Measurements from ENCODE around the gene EZR.

The EZR gene

DNA sequence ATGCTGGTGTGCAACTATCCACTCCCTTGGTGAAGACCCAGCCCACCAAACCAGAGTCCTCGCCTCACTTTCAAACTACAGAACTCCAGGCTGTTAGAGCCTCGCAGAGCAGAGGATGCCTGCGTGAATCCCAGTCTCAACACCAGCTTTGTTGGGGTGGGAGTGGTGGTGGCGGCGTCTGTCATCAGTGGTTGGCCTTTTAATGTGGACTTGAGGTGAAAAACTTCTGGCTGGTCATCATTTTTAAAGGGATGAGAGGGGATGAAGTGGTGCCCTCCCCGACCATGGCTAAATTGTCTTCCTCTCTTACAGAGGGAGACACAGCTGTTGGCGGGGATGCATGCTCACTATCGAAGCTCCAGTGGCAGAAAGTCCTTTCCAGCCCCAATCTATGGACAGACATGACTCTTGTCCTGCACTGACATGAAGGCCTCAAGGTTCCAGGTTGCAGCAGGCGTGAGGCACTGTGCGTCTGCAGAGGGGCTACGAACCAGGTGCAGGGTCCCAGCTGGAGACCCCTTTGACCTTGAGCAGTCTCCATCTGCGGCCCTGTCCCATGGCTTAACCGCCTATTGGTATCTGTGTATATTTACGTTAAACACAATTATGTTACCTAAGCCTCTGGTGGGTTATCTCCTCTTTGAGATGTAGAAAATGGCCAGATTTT, 54.9 kb downstream of the EZR start:
- TF ChIP-seq, protein P1, sequence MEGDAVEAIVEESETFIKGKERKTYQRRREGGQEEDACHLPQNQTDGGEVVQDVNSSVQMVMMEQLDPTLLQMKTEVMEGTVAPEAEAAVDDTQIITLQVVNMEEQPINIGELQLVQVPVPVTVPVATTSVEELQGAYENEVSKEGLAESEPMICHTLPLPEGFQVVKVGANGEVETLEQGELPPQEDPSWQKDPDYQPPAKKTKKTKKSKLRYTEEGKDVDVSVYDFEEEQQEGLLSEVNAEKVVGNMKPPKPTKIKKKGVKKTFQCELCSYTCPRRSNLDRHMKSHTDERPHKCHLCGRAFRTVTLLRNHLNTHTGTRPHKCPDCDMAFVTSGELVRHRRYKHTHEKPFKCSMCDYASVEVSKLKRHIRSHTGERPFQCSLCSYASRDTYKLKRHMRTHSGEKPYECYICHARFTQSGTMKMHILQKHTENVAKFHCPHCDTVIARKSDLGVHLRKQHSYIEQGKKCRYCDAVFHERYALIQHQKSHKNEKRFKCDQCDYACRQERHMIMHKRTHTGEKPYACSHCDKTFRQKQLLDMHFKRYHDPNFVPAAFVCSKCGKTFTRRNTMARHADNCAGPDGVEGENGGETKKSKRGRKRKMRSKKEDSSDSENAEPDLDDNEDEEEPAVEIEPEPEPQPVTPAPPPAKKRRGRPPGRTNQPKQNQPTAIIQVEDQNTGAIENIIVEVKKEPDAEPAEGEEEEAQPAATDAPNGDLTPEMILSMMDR (IDR thresholded peaks at IDR 0.05; ENCODE audit: low read depth, low read length) = no peak
- H3K4me3 ChIP-seq (ENCODE audit: low read depth, low read length) = no peak overlapping the region

DNA sequence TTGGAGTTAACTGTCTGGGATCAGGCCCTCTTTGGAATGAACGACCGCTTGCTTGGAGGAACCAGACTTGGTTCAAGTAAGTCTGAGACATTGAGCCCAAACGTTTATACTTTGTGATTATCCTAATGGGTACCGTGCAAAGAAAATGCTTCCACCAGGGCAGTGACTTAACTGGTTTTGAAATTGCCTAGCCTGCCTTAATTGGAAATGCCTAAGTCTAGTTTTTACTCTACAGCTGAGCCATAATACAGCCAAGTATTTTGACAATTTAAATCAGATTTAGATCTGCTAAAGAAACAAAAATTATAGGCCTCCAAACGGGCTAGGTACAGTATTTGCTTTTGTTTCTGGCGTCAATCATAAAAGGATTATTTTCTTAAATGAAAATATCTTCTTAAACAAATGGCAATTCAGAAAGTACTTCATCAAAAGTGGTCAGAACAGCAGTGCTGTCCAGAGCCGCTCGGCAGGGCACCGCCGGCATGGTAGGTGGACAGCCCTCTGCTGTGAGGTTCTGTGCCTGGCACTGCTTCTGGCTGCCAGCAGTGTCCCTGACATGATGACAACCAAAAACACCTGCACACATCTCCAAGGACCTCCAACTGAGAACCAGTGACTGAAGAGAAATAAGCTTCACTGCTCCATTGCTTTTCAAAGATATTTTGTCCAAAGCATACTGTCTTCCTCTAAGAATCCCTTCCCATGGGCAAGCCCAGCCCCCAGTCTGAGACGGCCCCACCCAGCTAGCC, 55.6 kb downstream of the EZR start:
- no peak overlapping the region for H3K4me3 ChIP-seq (ENCODE audit: low read depth, low read length)
- TF ChIP-seq, protein P1 (IDR thresholded peaks at IDR 0.05; ENCODE audit: low read depth, low read length) = no peak

DNA sequence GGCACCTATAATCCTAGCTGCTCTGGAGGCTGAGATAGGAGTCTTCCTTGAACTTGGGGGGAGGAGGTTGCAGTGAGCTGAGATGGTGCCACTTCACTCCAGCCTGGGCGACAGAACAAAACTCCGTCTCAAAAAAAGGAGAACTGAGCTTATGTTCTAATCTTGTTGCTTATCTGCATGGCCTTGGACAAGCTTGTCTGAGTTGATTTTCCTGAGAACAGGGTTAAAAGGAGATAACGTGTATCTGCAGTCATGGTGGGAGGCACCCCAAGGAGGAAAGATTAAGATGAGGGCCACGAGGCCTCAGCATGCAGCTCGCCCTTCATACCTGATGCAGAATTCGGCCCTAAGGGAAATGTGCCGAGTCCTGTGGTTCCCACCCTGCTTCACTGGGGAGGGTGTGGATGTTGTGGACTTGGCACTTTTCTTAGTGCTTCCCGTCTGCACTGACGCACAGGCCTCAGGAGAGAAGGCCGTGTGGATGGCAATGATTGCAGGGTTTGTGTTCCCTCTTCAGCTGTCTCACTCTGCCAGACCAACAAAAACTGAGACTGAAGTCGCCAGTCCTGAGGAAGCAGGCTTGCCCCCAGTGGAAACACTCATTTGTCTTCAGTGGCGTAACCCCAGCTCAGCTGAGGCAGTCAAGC, 56.3 kb downstream of the EZR start:
- TF ChIP-seq, protein P1 (IDR thresholded peaks at IDR 0.05; ENCODE audit: low read depth, low read length) = no peak
- H3K4me3 ChIP-seq (ENCODE audit: low read depth, low read length) = no peak overlapping the region

DNA sequence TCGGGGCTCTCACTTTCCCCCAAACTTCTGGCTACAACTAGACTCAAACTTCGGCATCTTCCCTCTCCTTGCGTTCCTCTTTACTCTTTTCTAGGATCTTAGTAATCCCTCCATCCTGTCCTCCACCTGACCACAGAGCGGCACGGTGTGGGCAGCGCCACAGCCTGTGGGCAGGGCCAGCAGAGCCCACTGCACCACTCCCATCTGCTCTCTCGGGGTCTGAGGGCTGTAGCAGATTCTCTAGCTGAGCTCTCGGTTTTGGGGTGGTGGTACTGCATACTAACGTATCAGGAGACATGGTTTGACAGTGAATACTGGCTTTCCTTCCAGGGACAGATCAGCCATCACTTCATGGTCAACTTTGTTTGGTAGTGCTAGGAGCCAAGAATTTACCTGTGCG, 57.4 kb downstream of the EZR start:
- no peak overlapping the region for H3K4me3 ChIP-seq (ENCODE audit: low read depth, low read length)
- TF ChIP-seq, protein P1 (IDR thresholded peaks at IDR 0.05; ENCODE audit: low read depth, low read length) = no peak

DNA sequence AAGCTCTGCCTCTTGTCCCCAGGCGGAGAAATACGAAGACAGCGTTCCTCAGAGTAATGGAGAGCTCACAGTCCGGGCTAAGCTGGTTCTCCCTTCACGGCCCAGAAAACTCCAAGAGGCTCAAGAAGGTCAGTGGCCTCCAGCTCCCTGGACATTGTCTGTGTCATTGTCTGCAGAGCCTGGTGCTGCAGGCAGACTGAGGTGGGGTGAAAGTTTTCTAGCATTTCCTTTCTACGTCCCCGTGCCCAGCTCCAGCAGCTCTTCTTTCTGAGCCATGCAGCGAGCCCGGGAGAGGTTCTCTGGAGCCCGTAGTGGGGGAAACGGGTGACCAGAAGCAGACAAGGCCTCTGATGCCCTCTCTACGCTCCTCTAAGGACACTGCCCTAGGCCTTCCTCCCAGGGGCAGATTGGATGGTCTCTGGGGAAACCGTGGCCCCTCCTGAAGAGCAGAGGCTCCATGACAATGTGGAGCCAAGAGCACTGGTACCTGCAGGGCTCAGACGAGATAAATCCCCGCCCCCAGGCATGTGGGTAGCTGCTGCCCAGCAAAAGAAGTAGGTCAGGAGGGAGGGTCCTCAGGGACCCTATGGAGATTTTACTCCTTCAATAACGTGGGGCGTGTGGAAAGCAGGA, 58.4 kb downstream of the EZR start:
- TF ChIP-seq, protein P1 (IDR thresholded peaks at IDR 0.05; ENCODE audit: low read depth, low read length) = no peak
- no peak overlapping the region for H3K4me3 ChIP-seq (ENCODE audit: low read depth, low read length)

DNA sequence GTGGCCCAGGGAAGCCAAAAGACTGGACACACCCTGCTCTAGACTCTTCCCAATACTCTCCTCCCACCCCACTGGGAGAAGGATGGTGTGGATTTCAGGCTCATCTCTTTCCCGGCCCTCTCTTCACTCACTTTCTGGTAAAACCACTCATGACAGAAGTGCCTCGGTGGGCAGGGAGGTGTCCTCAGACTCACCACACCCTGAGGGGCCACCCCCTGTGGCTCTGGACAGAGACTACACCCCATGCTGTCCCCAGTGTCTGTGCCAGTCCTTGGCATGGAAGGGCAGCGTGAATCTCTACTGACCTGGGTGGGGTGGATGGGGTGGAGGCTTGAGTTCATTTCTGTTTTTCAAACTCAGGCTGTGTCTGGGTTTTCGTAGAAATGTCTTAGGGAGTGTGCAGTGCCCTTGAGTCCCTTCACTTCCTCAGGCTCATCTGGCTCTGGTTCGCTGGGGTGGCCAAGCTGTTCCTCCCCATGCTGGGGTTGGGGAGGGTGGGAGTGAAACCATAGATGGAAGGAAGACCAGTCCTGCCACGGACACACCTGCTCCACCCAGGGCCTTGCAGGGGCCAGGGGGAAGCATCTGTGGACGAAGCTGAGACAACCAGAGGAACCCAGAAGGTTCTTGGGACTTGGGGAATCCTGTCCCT, 59.1 kb downstream of the EZR start:
- TF ChIP-seq, protein P1 (IDR thresholded peaks at IDR 0.05; ENCODE audit: low read depth, low read length) = no peak
- no peak overlapping the region for H3K4me3 ChIP-seq (ENCODE audit: low read depth, low read length)

Data from WI38 (cell line).